Prostate gland (tissue), 2 donors: ENCODE measurements around the gene CACNA1H.

Experiments used
- CTCF ChIP-seq, 4 experiments: fragments of 200-600 bp in 2 of 4; fragments of 450-650 bp in 2 of 4; sonication (generic) in 2 of 4; IDR thresholded peaks; 1 replicate in 3 of 4; 2 replicates in 1 of 4; pipeline ENCODE4 v1.5.1; 2016 to 2019; ENCODE audit warnings: antibody characterized with exemption in 4 of 4, mild to moderate bottlenecking in 2 of 4, moderate library complexity in 2 of 4
- POLR2AphosphoS5 ChIP-seq: sonication (generic); formaldehyde crosslinking; IDR thresholded peaks from one replicate; pipeline ENCODE4 v1.6.1; 2017; ENCODE audit warnings: antibody characterized with exemption

GRCh38 chr16:1259760-1260068, 106.8 kb downstream of the CACNA1H start:
- TF ChIP-seq CTCF (IDR thresholded peaks at IDR 0.05) (no peak), POLR2AphosphoS5 (no peak)
